Measurements from ENCODE around the gene RPS6KA2. TPM values are rescaled to one million over a fixed set of nuclear protein-coding genes. Genes with fewer than 3 reads are reported as not detected.

RPS6KA2 gene
- total and polyA plus RNA-seq, 2 donors (not counting 3 experiments of a cell fraction or from before 2014, with no cell fraction given), result 54.5 to 75.8 TPM

GRCh38 chr6:166541876-166542579, 85.0 kb downstream of the RPS6KA2 start:
- ChIA-PET CTCF (interaction anchor here (0.6 to 1.3 kb wide), 2 partner anchors 26 to 47 kb away, joined by 3 to 4 read pairs; no protein-coding TSS in a partner anchor), POLR2A (no interaction called here)
- Histone ChIP-seq H3K4me1 (ENCODE audit: control insufficient read depth, extremely low read depth, insufficient read depth, low read length) (peaks cover 9% of the 10 kb centered on the region), H3K4me3 (replicated peaks in 1 of 3; ENCODE audit: insufficient read depth in 1 of 3, low read depth in 1 of 3, low read length in 3 of 3) (no peak overlapping the region), H3K9me1 (replicated peaks; ENCODE audit: control insufficient read depth, extremely low read depth, insufficient read depth, low read length) (no peaks in the 10 kb centered on the region), H3K9ac (replicated peaks; ENCODE audit: extremely low read depth, insufficient read depth, low read length) (no peak overlapping the region), H3K79me2 (ENCODE audit: control insufficient read depth, insufficient read depth, low read length) (no peaks in the 10 kb centered on the region), H2AFZ (ENCODE audit: low read depth, low read length) (no peak overlapping the region), H3K36me3 (ENCODE audit: control insufficient read depth in 2 of 2, extremely low read depth in 1 of 2, insufficient read depth in 2 of 2, low read length in 2 of 2) (peaks cover 3 to 8% of the 10 kb centered on the region in 2 experiments), H3K4me2 (ENCODE audit: insufficient read depth, low read length) (no peak overlapping the region), H3K27ac (ENCODE audit: insufficient read depth, low read depth, low read length) (no peak overlapping the region), H3K27me3 (ENCODE audit: control insufficient read depth in 2 of 2, insufficient read depth in 2 of 2, low read length in 2 of 2) (no peaks in the 10 kb centered on the region), H3K9me3 (replicated peaks; ENCODE audit: control insufficient read depth, insufficient read depth, low read length) (no peaks in the 10 kb centered on the region), H4K20me1 (replicated peaks; ENCODE audit: control insufficient read depth, extremely low read depth, insufficient read depth, low read length) (no peaks in the 10 kb centered on the region)
- DNase-seq (ENCODE audit: low read depth, low spot score) (no peak), FAIRE-seq (no peak)
- intact Hi-C loops (cut with micrococcal nuclease) (no loop called here), dilution Hi-C loops (cut with MboI; ENCODE audit: extremely low pct_ligation_motif_present, low sequenced_read_pairs) (no loop called here)
- no TSS peak for BruUV-seq (replicated peaks)
- TF ChIP-seq EZH2 (IDR thresholded peaks at IDR 0.05; ENCODE audit: borderline replicate concordance, low read depth, low read length, severe bottlenecking) (no peak), MAX (IDR thresholded peaks at IDR 0.05; ENCODE audit: insufficient read depth, insufficient read length) (no peak), GATA2 (IDR thresholded peaks at IDR 0.05; ENCODE audit: insufficient read depth, insufficient read length, low read depth, low read length) (no peak), JUN (IDR thresholded peaks at IDR 0.05; ENCODE audit: borderline replicate concordance, insufficient read depth, insufficient read length, low read depth) (no peak), MYC (IDR thresholded peaks at IDR 0.05; ENCODE audit: low read depth, low read length) (no peak), FOS (IDR thresholded peaks at IDR 0.05; ENCODE audit: borderline replicate concordance, insufficient read depth, low read length) (no peak), CTCF (IDR thresholded peaks at IDR 0.05; ENCODE audit: extremely low read depth in 1 of 2, insufficient read depth in 1 of 2, low read depth in 1 of 2, low read length in 2 of 2) (no peak), POLR2A (IDR thresholded peaks at IDR 0.05; ENCODE audit: low read depth, low read length) (no peak), POLR2AphosphoS5 (IDR thresholded peaks at IDR 0.05; ENCODE audit: insufficient read depth, low read depth, low read length) (no peak)

Measured in endothelial cell of umbilical vein (primary cell).